ENCODE measurements around the gene ACVR1C.

ACVR1C gene

GRCh38 chr2:157497638-157498314, 130.9 kb downstream of the ACVR1C start (continued):
- TF ChIP-seq TSHZ2 (CRISPR knock-in tag; IDR thresholded peaks at IDR 0.05) (no peak), ZNF70 (CRISPR knock-in tag; IDR thresholded peaks at IDR 0.05) (no peak), ESRRG (CRISPR knock-in tag; IDR thresholded peaks at IDR 0.05) (no peak), ISL1 (CRISPR knock-in tag; IDR thresholded peaks at IDR 0.05) (no peak), ARNTL (CRISPR knock-in tag; IDR thresholded peaks at IDR 0.05; ENCODE audit: borderline replicate concordance, low read depth) (no peak), CREB5 (CRISPR knock-in tag; IDR thresholded peaks at IDR 0.05; ENCODE audit: low read depth) (no peak)

GRCh38 chr2:157492189-157492773, 136.4 kb downstream of the ACVR1C start:
- no peak for TF ChIP-seq GLIS3 (CRISPR knock-in tag; IDR thresholded peaks at IDR 0.05)
- no peak for TF ChIP-seq POU6F1 (CRISPR knock-in tag; IDR thresholded peaks at IDR 0.05; ENCODE audit: borderline replicate concordance, low read depth)
- no peak for TF ChIP-seq CSRNP3 (CRISPR knock-in tag; IDR thresholded peaks at IDR 0.05)
- TF ChIP-seq BACH2 (CRISPR knock-in tag; IDR thresholded peaks at IDR 0.05; ENCODE audit: borderline replicate concordance) = no peak
- no peak for TF ChIP-seq RARB (CRISPR knock-in tag; IDR thresholded peaks at IDR 0.05)
- TF ChIP-seq ISL1 (CRISPR knock-in tag; IDR thresholded peaks at IDR 0.05) = no peak
- TF ChIP-seq ZNF8 (CRISPR knock-in tag; IDR thresholded peaks at IDR 0.05) = no peak
- no peak for TF ChIP-seq PATZ1 (CRISPR knock-in tag; IDR thresholded peaks at IDR 0.05; ENCODE audit: borderline replicate concordance)
- TF ChIP-seq TSHZ2 (CRISPR knock-in tag; IDR thresholded peaks at IDR 0.05) = no peak
- TF ChIP-seq OSR1 (CRISPR knock-in tag; IDR thresholded peaks at IDR 0.05) = no peak
- TF ChIP-seq ZFP30 (CRISPR knock-in tag; IDR thresholded peaks at IDR 0.05) = no peak
- no peak for TF ChIP-seq CREB5 (CRISPR knock-in tag; IDR thresholded peaks at IDR 0.05; ENCODE audit: low read depth)
- ATAC-seq = peak; percentile 93
